Measurements from ENCODE around the gene GON4L.
A peak's percentile ranks its signal among the peaks of the same experiment; 100 is the strongest.
"Not testable (repeated sequence)": the region's sequence is repeated elsewhere in the genome, so short reads cannot be mapped to it uniquely, and the experiment has no call there.

Gene GON4L, protein sequence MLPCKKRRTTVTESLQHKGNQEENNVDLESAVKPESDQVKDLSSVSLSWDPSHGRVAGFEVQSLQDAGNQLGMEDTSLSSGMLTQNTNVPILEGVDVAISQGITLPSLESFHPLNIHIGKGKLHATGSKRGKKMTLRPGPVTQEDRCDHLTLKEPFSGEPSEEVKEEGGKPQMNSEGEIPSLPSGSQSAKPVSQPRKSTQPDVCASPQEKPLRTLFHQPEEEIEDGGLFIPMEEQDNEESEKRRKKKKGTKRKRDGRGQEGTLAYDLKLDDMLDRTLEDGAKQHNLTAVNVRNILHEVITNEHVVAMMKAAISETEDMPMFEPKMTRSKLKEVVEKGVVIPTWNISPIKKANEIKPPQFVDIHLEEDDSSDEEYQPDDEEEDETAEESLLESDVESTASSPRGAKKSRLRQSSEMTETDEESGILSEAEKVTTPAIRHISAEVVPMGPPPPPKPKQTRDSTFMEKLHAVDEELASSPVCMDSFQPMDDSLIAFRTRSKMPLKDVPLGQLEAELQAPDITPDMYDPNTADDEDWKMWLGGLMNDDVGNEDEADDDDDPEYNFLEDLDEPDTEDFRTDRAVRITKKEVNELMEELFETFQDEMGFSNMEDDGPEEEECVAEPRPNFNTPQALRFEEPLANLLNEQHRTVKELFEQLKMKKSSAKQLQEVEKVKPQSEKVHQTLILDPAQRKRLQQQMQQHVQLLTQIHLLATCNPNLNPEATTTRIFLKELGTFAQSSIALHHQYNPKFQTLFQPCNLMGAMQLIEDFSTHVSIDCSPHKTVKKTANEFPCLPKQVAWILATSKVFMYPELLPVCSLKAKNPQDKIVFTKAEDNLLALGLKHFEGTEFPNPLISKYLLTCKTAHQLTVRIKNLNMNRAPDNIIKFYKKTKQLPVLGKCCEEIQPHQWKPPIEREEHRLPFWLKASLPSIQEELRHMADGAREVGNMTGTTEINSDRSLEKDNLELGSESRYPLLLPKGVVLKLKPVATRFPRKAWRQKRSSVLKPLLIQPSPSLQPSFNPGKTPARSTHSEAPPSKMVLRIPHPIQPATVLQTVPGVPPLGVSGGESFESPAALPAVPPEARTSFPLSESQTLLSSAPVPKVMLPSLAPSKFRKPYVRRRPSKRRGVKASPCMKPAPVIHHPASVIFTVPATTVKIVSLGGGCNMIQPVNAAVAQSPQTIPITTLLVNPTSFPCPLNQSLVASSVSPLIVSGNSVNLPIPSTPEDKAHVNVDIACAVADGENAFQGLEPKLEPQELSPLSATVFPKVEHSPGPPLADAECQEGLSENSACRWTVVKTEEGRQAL (N-terminal part only)

GRCh38 chr1:155856975-155857930, at the start of gene GON4L:
Gene GON4L (minus strand): TSS chr1:155857214. CDS start chr1:155853780, 3,434 bp downstream.
- DNase-seq, result peak; percentile 91

- no peak for DNase-seq
Measured at GRCh38 chr1:155904261-155904660, 47.2 kb upstream of the GON4L start.

DNA sequence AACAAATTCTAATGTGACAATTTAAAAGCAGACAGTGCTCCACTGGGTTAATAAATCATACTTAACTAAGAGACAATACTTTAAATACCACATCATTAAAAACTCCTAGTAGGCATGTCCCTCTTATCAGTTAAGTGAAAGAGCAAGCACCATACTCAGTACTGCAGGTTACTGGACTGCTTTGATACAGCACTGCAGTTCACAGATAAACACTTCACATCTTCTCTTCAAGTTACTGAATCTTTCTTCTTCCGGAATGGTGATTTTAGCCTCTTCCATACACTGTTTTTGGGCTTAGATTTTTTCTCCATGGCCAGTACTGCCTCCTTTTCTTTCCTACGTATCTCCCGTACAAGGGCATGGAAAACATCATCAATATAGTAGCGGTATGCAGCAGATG, 43.1 kb upstream of the GON4L start:
- no peak for DNase-seq

GRCh38 chr1:155899683-155900082, 42.7 kb upstream of the GON4L start:
- no peak for DNase-seq

DNA sequence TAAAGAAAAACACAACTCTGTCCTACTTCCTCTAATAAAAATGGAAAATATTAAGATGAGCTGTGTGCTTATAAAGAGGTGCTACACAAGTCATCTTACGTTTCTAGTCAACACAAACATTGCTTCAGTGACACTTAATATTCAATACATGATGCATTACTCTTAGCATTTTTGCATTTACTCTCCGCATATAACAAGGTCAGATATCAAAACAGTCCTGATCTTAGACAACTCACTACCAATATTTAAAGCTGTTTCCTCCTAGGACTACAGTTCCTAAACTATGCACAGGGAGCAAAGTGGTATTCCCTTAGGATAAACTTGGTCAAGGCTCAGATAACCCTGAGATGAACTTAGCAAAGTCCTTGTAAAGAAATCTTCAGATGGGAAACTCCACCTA, 41.9 kb upstream of the GON4L start:
- DNase-seq, result no peak

DNA sequence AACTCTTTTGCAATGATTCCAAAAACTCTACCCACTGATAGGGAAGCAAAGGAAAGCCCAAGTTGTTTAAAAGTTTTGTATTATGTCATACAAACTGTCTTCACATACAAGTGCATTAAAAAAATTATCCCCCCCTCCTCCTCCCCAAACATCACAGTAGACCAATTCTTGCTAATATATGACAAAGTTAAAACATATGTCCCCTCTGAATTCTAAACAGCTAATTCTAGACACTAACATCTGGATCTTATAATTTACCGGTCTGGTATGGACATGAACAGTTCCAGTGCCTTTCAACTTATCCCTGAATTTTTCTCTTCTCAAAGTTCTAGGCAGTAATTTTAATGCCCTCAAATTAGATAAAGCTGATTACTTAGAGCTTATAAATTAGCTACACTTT, 40.7 kb upstream of the GON4L start:
- DNase-seq, result no peak

DNA sequence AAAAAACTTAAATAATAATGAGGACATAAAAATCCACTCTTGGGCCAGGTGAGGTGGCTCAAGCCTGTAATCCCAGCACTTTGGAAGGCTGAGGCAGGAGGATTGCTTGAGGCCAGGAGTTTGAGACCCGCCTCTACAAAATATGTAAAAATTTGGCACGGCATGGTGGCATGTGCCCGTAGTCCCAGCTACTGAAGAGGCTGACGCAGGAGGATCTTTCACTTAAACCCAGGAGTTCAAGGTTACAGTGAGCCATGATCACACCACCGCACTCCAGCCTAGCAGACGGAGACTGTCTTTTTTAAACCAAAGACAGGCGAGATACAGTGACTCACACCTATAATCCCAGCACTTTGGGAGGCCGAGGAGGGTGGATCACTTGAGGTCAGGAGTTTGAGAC, 39.5 kb upstream of the GON4L start:
- not testable (repeated sequence) for DNase-seq

DNA sequence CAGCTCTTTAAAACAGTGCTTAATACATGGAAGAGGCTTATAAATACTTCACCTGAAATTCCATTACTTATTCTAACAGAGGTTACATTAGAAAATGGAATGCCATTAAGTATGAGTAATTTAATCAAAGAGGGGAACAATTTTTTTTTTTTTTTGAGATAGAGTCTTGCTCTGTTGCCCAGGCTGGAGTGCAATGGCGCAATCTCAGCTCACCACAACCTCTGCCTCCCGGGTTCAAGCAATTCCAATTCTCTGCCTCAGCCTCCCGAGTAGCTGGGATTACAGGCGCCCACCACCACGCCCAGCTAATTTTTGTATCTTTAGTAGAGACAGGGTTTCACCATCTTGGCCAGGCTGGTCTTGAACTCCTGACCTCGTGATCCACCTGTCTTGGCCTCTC, 38.6 kb upstream of the GON4L start:
- DNase-seq, result not testable (repeated sequence)

- no peak for DNase-seq
Measured at GRCh38 chr1:155893389-155894142, 36.6 kb upstream of the GON4L start.

DNA sequence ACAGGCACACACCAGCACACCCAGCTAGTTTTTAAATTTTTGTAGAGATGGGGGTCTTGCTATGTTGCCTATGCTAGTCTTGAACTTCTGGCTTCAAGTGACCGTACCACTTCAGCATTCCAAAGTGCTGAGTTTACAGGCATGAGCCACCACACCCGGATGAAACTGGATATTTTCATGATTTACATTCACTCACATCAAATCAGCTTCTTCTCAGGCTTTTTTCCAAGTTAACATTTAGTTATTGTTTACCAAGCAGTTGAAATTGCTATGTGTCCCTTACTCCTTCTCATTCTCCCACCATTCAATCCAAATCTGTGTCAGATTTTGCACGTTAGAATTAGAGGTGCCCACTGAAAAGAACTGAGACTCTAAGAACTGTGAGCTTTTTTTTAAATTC, 35.8 kb upstream of the GON4L start:
- DNase-seq, result no peak

DNA sequence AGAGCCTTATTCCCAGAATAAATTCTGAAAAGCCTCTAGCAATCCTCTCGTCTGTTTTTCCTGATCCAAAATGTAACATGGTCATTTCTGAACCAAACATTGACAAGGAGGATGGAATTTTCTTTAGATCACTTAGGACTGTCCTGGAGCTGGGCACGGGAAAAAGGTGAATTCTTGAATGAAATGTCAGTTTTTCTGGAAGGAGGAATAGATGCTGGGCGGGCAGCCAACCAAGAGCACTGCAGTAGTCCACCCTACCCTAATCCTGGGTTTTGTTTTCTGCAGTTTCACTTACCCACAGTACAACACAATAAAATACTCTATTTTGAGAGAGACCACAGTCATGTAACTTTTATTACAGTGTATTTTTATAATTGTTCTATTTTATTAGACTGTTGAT, 33.2 kb upstream of the GON4L start:
- no peak for DNase-seq

- DNase-seq, result no peak
Measured at GRCh38 chr1:155889566-155889965, 32.6 kb upstream of the GON4L start.

DNA sequence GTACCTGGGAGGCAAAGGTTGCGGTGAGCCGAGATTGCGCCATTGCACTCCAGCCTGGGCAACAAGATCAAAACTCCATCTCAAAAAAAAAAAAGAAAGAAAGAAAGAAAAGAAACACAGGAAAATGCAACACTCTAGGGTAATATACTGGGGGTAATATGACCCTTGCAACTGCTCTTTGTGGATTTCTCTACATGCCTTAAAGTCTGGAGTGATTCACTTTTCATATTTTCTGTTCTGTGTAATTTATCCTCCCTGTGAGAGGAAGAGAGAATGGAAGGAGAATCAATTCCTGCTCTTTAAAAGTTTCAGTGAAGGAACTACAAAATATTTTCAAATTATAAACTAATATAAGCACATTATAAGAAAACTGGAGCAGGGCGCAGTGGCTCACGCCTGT, 31.5 kb upstream of the GON4L start:
- no peak for DNase-seq

GRCh38 chr1:155884982-155885381, 28.0 kb upstream of the GON4L start:
- no peak for DNase-seq

DNA sequence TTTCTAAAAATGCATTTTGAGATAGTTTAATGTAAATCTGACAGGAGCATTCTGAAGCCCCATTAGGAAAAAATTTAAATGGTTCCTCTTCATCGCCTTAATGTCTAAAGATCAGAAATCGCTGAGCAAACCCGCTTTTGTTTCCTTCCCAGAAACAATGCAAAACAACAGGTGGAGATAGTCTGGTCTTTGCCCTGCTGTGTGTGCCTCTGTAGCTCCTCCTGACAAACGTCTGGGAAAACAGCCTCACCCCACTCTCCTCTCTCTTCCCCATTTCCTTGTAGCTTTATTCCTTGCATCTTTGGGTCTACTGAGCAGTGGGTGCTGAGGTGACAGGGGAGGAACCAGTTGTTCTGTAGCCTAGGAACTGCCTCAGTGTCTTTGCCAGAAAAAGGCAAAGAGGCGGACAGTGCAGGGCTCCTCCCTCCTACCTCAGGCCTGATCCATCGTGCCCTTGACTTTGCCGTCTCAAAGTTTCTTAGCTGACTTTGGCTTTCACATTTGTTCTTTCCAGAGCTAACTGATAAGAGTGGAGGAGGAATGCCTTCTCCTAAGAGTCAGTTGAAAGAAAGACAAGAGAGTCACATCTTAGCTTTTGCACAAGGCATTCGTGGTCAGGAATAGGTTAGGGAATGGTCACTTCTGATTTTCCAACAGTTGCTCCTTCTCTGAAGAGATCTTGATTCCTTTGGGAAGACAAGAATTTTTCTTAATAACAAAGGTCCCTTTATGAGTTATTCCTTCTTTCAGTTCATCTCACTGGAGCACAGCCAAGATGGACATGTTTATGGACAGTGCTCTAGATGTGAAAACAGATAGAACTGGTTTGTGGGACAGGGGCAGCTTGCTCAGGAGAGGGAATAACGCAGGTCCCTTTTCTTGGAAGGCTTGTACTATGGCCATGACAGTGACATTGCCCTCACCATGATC, 27.3 kb upstream of the GON4L start:
- no peak for DNase-seq

- no peak for DNase-seq
Measured at GRCh38 chr1:155882766-155883165, 25.8 kb upstream of the GON4L start.

DNA sequence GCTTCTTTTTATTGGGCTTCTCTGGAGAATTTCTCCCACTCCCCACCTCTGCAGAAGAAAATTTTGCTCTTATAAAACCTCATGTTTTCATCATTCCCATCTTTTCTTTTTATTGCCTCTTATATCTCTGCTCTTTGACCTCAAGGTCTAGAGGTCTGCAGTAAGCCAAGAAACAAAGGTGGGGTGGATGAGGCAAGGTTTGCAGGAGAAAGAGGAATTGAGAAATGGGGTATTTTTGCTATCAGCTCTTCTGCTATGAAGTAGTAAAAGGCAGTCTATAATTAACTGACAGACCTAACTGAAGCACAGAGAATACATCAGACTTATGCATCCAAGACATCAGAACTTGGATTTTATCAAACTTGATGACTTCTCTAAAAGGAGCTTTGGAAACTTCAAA, 25.2 kb upstream of the GON4L start:
- DNase-seq, result no peak

DNA sequence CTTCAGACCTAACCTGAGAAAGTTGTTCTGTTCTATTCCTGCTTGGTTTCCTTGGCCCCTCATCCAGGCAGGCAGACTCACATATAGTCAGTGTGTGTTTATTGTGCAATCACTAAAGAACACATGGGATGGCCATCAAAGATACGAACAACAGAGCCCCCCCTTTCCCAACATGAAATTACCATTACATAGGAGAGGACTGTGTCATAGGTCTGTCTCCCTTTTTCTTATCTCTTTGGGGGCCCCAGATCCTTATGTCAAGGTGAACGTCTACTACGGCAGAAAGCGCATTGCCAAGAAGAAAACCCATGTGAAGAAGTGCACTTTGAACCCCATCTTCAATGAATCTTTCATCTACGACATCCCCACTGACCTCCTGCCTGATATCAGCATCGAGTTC, 23.9 kb upstream of the GON4L start:
- no peak for DNase-seq

- no peak for DNase-seq
Measured at GRCh38 chr1:155880251-155880650, 23.2 kb upstream of the GON4L start.

DNA sequence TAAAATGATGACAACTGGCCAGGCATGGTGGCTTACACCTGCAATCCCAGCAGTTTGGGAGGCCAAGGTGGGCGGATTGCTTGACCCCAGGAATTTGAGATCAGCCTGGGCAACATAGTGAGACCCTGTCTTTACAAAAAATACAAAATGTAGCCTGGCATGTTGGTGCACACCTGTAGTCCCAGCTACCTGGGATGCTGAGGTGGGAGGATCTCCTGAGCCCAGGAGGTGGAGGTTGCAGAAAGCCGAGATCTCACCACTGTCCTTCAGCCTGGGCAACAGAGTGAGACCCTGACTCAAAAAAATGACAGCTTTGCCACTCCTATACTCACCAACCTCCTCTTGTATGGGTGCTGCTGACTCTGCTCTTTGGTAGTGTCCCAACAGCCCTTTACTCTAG, 20.9 kb upstream of the GON4L start:
- no peak for DNase-seq
